NB4 (cell line): ENCODE measurements around the gene ZFP36L1.

Source experiments
- POLR2A ChIP-seq: IDR thresholded peaks from 2 replicates; pipeline ENCODE4 v1.6.1; 2011; ENCODE audit warnings: mild to moderate bottlenecking; ENCODE audit not compliant: insufficient read length; ENCODE audit errors: extremely low read depth
- TF ChIP-seq, protein P1 (sequence below): IDR thresholded peaks from one replicate; pipeline ENCODE4 v1.5.1; 2012; ENCODE audit warnings: low read depth, low read length

DNA sequence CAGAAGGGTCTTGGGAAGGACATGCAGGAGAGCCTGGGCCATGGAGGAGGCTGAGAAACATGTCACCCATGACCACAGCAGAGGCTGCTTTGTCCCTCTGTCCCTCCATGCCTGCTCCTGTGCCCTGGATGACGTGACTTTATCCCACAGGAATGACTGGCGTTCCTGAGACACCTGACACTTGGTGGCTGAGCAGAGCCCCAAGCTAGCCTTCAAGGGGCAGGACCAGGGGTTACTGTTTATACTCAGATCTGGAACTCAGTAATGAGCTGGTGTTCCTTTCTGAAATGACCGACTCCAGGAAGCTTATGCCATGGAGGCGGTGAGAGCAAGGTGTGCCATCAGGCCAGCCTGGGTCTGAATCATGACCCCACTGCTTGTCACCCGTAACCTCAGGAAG, 44.2 kb downstream of the ZFP36L1 start:
- TF ChIP-seq, protein P1, sequence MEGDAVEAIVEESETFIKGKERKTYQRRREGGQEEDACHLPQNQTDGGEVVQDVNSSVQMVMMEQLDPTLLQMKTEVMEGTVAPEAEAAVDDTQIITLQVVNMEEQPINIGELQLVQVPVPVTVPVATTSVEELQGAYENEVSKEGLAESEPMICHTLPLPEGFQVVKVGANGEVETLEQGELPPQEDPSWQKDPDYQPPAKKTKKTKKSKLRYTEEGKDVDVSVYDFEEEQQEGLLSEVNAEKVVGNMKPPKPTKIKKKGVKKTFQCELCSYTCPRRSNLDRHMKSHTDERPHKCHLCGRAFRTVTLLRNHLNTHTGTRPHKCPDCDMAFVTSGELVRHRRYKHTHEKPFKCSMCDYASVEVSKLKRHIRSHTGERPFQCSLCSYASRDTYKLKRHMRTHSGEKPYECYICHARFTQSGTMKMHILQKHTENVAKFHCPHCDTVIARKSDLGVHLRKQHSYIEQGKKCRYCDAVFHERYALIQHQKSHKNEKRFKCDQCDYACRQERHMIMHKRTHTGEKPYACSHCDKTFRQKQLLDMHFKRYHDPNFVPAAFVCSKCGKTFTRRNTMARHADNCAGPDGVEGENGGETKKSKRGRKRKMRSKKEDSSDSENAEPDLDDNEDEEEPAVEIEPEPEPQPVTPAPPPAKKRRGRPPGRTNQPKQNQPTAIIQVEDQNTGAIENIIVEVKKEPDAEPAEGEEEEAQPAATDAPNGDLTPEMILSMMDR = no peak
- no peak for TF ChIP-seq POLR2A
